GM12878 (cell line): Measurements from ENCODE around the gene BARHL1.

Experiments used
- ATF3 ChIP-seq: IDR thresholded peaks from 2 replicates; pipeline ENCODE4 v1.6.1; 2011; ENCODE audit warnings: low read depth, mild to moderate bottlenecking, low read length, moderate library complexity, borderline replicate concordance; ENCODE audit errors: extremely low read depth
- CREM ChIP-seq: IDR thresholded peaks from 2 replicates; pipeline ENCODE4 v1.6.1; 2014; ENCODE audit warnings: antibody characterized with exemption, low read depth
- CTCF ChIP-seq, 3 experiments: IDR thresholded peaks in 2 of 3; conservative IDR thresholded peaks in 1 of 3; 2 replicates each; pipeline ENCODE4 v1.5.1; 2011; ENCODE audit warnings: low read depth in 3 of 3, low read length in 3 of 3, mild to moderate bottlenecking in 3 of 3, control low read depth in 2 of 3, moderate library complexity in 2 of 3, inconsistent platforms in 1 of 3, mixed read lengths in 1 of 3; ENCODE audit not compliant: control insufficient read depth in 2 of 3, insufficient read depth in 1 of 3; ENCODE audit errors: extremely low read depth in 1 of 3
- ESRRA ChIP-seq: IDR thresholded peaks from 2 replicates; pipeline ENCODE4 v1.6.1; 2012; ENCODE audit warnings: mild to moderate bottlenecking, low read length, improper control_type of control experiment
- EZH2 ChIP-seq: IDR thresholded peaks from 2 replicates; pipeline ENCODE4 v1.6.1; 2012; ENCODE audit warnings: low read depth, mild to moderate bottlenecking, control low read depth, inconsistent platforms, low read length, borderline replicate concordance; ENCODE audit not compliant: control insufficient read depth
- KLF5 ChIP-seq: fragments of 450-650 bp; IDR thresholded peaks from 2 replicates; pipeline ENCODE4 v1.6.1; 2014; ENCODE audit warnings: mild to moderate bottlenecking; ENCODE audit not compliant: partially characterized antibody
- MAX ChIP-seq: IDR thresholded peaks from 2 replicates; pipeline ENCODE4 v1.6.1; 2012; ENCODE audit warnings: low read depth, low read length, improper control_type of control experiment
- MTA2 ChIP-seq: fragments of 450-650 bp; IDR thresholded peaks from 2 replicates; pipeline ENCODE4 v1.6.1; 2016; ENCODE audit warnings: low read depth, mild to moderate bottlenecking, moderate library complexity
- MXI1 ChIP-seq: fragments of 150-350 bp; IDR thresholded peaks from 2 replicates; pipeline ENCODE4 v1.6.1; 2011; ENCODE audit warnings: low read depth, mild to moderate bottlenecking, inconsistent platforms, low read length, improper control_type of control experiment
- NFIC ChIP-seq: IDR thresholded peaks from 2 replicates; pipeline ENCODE4 v1.6.1; 2012; ENCODE audit warnings: low read depth, mild to moderate bottlenecking, inconsistent platforms, low read length, moderate library complexity
- NFYB ChIP-seq: IDR thresholded peaks from 2 replicates; pipeline ENCODE4 v1.6.1; 2011; ENCODE audit warnings: low read depth, mild to moderate bottlenecking, low read length, improper control_type of control experiment, moderate library complexity; ENCODE audit not compliant: insufficient read depth
- RAD21 ChIP-seq: IDR thresholded peaks from 2 replicates; pipeline ENCODE4 v1.6.1; 2011; ENCODE audit warnings: mild to moderate bottlenecking, low read depth, low read length, moderate library complexity; ENCODE audit not compliant: insufficient read depth
- REST ChIP-seq: IDR thresholded peaks from 2 replicates; pipeline ENCODE4 v1.6.1; 2012; ENCODE audit warnings: mild to moderate bottlenecking, low read depth, low read length
- ZNF24 ChIP-seq: fragments of 450-650 bp; IDR thresholded peaks from 2 replicates; pipeline ENCODE4 v1.6.1; 2017; ENCODE audit warnings: antibody characterized with exemption, mild to moderate bottlenecking

- no peak for TF ChIP-seq MTA2
- no peak for TF ChIP-seq ESRRA
- no peak for TF ChIP-seq EZH2
- no peak for TF ChIP-seq REST
- TF ChIP-seq ATF3: no peak
- TF ChIP-seq ZNF24: no peak
- TF ChIP-seq CTCF (IDR thresholded peaks at IDR 0.05 in 2 of 3, conservative IDR thresholded peaks at IDR 0.05 in 1 of 3; ENCODE audit: control insufficient read depth in 2 of 3, extremely low read depth in 1 of 3, insufficient read depth in 1 of 3, low read depth in 3 of 3, low read length in 3 of 3): no peak
- TF ChIP-seq RAD21: no peak
- no peak for TF ChIP-seq MXI1
- no peak for TF ChIP-seq NFYB
- TF ChIP-seq KLF5: no peak
- TF ChIP-seq MAX: no peak
- no peak for TF ChIP-seq NFIC
- no peak for TF ChIP-seq CREM
These were observed 30.4 kb upstream of the BARHL1 start for GRCh38 chr9:132552041-132552440.
